SU-DHL-6 (cell line): Measurements from ENCODE around the gene PLXNA2.

Experiments used
- EZH2phosphoT487 ChIP-seq: fragments of 200-600 bp; sonication (generic), shearing (Covaris generic); conservative IDR thresholded peaks from 2 replicates; pipeline ENCODE4 v1.6.1; 2018; ENCODE audit warnings: mild to moderate bottlenecking, antibody characterized with exemption, low read length, moderate library complexity, mixed read lengths
- TF ChIP-seq, protein P1 (sequence below): fragments of 200-600 bp; sonication (generic); IDR thresholded peaks from one replicate; pipeline ENCODE4 v1.5.1; 2017; ENCODE audit warnings: antibody characterized with exemption, mild to moderate bottlenecking, low read length, moderate library complexity; ENCODE audit not compliant: insufficient read depth, poor library complexity, severe bottlenecking

DNA sequence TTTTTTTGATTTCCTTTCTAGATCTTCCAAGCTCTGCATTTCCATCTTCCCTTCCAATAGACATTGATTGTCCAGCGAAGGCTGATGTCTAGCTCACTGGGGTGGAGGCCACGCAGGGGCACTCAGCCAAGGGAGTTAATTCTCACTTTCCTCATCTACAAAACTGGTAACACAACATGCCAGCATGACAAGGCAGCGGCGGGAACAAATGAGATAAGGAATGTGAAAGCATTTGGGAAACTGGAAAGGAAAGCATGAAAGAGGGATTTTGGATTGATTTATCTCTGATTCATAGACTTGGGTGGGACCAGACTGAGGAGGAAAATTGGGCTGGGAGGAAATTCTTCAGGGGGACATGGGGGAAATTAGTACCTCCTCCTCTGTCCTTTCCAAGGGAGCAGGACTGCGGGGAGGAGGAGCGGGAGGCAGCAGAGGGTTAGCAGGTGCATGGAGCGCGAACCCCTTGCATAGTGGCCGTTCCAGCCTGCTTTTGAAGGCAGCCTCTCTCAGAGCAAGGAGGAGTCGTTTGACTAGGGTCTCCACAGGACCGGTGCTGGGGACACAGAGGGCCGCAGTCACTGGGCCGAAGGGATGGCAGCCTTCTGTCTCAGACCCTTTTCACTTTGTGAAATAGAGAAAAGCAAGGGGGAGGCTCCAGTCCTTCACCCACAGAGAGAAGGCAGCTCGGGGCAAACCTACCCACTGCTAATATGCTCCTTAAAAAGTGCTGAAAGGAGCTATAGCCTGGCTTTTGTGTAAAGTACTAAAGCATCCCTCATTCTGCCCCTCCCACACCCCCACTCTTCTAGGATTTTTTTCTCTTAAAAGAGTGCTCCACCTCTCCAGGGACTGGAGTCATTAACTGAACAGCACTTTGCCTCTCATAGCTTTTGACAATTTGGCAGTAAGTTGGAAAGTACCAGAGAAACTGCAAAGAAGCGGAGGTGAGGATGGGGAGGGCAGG, 89.2 kb downstream of the PLXNA2 start:
- TF ChIP-seq EZH2phosphoT487 = no peak
- TF ChIP-seq, protein P1, sequence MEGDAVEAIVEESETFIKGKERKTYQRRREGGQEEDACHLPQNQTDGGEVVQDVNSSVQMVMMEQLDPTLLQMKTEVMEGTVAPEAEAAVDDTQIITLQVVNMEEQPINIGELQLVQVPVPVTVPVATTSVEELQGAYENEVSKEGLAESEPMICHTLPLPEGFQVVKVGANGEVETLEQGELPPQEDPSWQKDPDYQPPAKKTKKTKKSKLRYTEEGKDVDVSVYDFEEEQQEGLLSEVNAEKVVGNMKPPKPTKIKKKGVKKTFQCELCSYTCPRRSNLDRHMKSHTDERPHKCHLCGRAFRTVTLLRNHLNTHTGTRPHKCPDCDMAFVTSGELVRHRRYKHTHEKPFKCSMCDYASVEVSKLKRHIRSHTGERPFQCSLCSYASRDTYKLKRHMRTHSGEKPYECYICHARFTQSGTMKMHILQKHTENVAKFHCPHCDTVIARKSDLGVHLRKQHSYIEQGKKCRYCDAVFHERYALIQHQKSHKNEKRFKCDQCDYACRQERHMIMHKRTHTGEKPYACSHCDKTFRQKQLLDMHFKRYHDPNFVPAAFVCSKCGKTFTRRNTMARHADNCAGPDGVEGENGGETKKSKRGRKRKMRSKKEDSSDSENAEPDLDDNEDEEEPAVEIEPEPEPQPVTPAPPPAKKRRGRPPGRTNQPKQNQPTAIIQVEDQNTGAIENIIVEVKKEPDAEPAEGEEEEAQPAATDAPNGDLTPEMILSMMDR = no peak
